Lower leg skin (tissue), 4 donors: ENCODE results near the gene IL1B. TPM values are rescaled to one million over a fixed set of nuclear protein-coding genes. Genes with fewer than 3 reads are reported as not detected.

Experiments
- DNase-seq, 2 donors: peaks; one replicate each; pipeline ENCODE4 v3.0.0-alpha.2; 2019; ENCODE audit warnings: low spot score in 2 of 2
- H3K4me3 ChIP-seq: fragments of 200-600 bp; sonication (generic); 2 replicates; pipeline ENCODE4 v1.5.1; 2017; ENCODE audit warnings: mild to moderate bottlenecking, low read depth; ENCODE audit not compliant: poor library complexity, severe bottlenecking
- POLR2A ChIP-seq, 2 donors: fragments of 450-650 bp; IDR thresholded peaks; one replicate each; pipeline ENCODE4 v1.6.1; 2016 to 2017; ENCODE audit warnings: antibody characterized with exemption in 2 of 2, mild to moderate bottlenecking in 1 of 2, moderate library complexity in 1 of 2
- WGBS, 2 donors: methylation state at CpG; one replicate each; pipeline ENCODE4 v1.1.5; 2018; 5-methylcytosine and 5-hydroxymethylcytosine counted together
- intact Hi-C: fragments of 100-400 bp; cut with DNase I; formaldehyde crosslinking; loops from one replicate; pipeline ENCODE4 v1.15.0; 2023; ENCODE audit warnings: low total_unique reads
- total RNA-seq, 4 donors: library from RNA; depleted of rRNA; stranded (reverse); fragments of >200 nt; gene quantifications; one replicate each; pipeline ENCODE4 v1.1.0, GENCODE V29; 2016
- TF ChIP-seq, protein P1 (sequence below), 3 donors: fragments of 450-650 bp; IDR thresholded peaks; one replicate each; pipeline ENCODE4 v1.5.1; 2016; ENCODE audit warnings: antibody characterized with exemption in 3 of 3, mild to moderate bottlenecking in 3 of 3, moderate library complexity in 2 of 3

IL1B gene
- under 1 TPM in 1 of 4 donors, not detected in 3; 0.47 TPM for total RNA-seq

DNA sequence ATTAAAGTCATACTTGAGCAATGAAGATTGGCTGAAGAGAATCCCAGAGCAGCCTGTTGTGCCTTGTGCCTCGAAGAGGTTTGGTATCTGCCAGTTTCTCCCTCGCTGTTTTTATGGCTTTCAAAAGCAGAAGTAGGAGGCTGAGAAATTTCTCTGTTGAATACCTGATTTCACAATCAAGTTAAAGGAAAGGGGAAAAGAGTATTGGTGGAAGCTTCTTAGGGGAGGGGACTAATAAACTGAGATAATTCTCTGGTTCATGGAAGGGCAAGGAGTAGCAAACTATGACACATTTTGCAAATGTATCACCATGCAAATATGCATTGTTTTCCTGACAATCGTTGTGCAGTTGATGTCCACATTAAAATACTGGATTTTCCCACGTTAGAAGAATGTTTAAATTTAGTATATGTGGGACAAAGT, at the start of gene IL1B:
TSS of gene IL1B (minus strand) at position 85 of the 423 bp plus-strand sequence. CDS start 550 bp downstream, outside the sequence.
- peak in 1 of 2 donors; percentile 14 for DNase-seq
- WGBS, 2 donors = 20 to 29% methylated on average over 4 of the region's 4 CpGs
- intact Hi-C loops = no loop called here
- H3K4me3 ChIP-seq = no peak within 1 kb of the TSS
- no peak for TF ChIP-seq POLR2A (IDR thresholded peaks at IDR 0.05)
- TF ChIP-seq, protein P1, sequence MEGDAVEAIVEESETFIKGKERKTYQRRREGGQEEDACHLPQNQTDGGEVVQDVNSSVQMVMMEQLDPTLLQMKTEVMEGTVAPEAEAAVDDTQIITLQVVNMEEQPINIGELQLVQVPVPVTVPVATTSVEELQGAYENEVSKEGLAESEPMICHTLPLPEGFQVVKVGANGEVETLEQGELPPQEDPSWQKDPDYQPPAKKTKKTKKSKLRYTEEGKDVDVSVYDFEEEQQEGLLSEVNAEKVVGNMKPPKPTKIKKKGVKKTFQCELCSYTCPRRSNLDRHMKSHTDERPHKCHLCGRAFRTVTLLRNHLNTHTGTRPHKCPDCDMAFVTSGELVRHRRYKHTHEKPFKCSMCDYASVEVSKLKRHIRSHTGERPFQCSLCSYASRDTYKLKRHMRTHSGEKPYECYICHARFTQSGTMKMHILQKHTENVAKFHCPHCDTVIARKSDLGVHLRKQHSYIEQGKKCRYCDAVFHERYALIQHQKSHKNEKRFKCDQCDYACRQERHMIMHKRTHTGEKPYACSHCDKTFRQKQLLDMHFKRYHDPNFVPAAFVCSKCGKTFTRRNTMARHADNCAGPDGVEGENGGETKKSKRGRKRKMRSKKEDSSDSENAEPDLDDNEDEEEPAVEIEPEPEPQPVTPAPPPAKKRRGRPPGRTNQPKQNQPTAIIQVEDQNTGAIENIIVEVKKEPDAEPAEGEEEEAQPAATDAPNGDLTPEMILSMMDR (IDR thresholded peaks at IDR 0.05) = no peak

DNA sequence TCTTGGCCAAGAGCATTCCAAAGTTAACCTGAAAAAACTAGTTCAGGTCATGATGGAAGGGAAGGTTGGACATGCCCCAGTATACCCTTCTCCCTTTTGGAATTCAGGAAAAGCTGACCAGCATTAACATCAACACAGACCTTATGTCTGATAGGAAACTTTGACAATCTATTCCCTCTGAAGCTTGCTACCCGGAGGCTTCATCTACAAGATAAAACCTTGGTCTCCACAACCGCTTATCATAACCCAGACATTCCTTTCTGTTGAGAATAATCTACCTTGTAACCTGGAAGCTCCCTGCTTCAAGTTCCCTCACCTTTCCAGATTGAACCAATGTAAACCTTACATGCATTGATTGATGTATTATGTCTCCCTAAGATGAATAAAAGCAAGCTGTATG, 49.7 kb upstream of the IL1B start:
- intact Hi-C loops = no loop called here
- TF ChIP-seq, protein P1 (IDR thresholded peaks at IDR 0.05) = no peak
- TF ChIP-seq POLR2A (IDR thresholded peaks at IDR 0.05) = no peak

GRCh38 chr2:112885506-112885902, 48.9 kb upstream of the IL1B start:
- 81 to 90% methylated on average over 4 of the region's 4 CpGs for WGBS, 2 donors
- no peak overlapping the region for H3K4me3 ChIP-seq
- intact Hi-C loops = no loop called here
- DNase-seq = no peak
- TF ChIP-seq, protein P1 (IDR thresholded peaks at IDR 0.05) = no peak
- TF ChIP-seq POLR2A (IDR thresholded peaks at IDR 0.05) = no peak

More for the DNA sequence above, 49.7 kb upstream of the IL1B start:
- DNase-seq = no peak
- 90 to 93% methylated on average over 2 of the region's 2 CpGs for WGBS, 2 donors
- H3K4me3 ChIP-seq = no peak overlapping the region

- no peak overlapping the region for H3K4me3 ChIP-seq
- intact Hi-C loops = no loop called here
- no peak for TF ChIP-seq POLR2A (IDR thresholded peaks at IDR 0.05)
- TF ChIP-seq, protein P1 (IDR thresholded peaks at IDR 0.05) = no peak
- DNase-seq = no peak
- WGBS, 2 donors = 58 to 60% methylated on average over 6 of the region's 6 CpGs
These were observed 48.4 kb upstream of the IL1B start for GRCh38 chr2:112884869-112885505.

- WGBS, 2 donors = 80 to 88% methylated on average over 2 of the region's 2 CpGs
- TF ChIP-seq POLR2A (IDR thresholded peaks at IDR 0.05) = no peak
- TF ChIP-seq, protein P1 (IDR thresholded peaks at IDR 0.05) = no peak
- DNase-seq = no peak
- no peak overlapping the region for H3K4me3 ChIP-seq
- intact Hi-C loops = no loop called here
These were observed 47.1 kb upstream of the IL1B start for GRCh38 chr2:112883669-112884068.
